Stomach (tissue), 4 donors: ENCODE data around the gene FBP2.

Experiments used
- CTCF ChIP-seq, 7 experiments: fragments of 450-650 bp in 4 of 7; fragments of 200-600 bp in 3 of 7; sonication (generic) in 3 of 7; IDR thresholded peaks; one replicate each; pipeline ENCODE4 v1.5.1; 2016 to 2019; ENCODE audit warnings: antibody characterized with exemption in 7 of 7, control low read depth in 2 of 7, mild to moderate bottlenecking in 1 of 7
- POLR2A ChIP-seq, 4 donors: fragments of 450-650 bp; IDR thresholded peaks; one replicate each; pipeline ENCODE4 v1.6.1; 2016; ENCODE audit warnings: antibody characterized with exemption in 4 of 4, control low read depth in 2 of 4, mild to moderate bottlenecking in 1 of 4, moderate library complexity in 1 of 4

- no peak for TF ChIP-seq POLR2A (IDR thresholded peaks at IDR 0.05)
- no peak for TF ChIP-seq CTCF (IDR thresholded peaks at IDR 0.05)
Measured at GRCh38 chr9:94526951-94527350, 66.7 kb downstream of the FBP2 start.
